ENCODE data around the gene SLC2A6.

DNA sequence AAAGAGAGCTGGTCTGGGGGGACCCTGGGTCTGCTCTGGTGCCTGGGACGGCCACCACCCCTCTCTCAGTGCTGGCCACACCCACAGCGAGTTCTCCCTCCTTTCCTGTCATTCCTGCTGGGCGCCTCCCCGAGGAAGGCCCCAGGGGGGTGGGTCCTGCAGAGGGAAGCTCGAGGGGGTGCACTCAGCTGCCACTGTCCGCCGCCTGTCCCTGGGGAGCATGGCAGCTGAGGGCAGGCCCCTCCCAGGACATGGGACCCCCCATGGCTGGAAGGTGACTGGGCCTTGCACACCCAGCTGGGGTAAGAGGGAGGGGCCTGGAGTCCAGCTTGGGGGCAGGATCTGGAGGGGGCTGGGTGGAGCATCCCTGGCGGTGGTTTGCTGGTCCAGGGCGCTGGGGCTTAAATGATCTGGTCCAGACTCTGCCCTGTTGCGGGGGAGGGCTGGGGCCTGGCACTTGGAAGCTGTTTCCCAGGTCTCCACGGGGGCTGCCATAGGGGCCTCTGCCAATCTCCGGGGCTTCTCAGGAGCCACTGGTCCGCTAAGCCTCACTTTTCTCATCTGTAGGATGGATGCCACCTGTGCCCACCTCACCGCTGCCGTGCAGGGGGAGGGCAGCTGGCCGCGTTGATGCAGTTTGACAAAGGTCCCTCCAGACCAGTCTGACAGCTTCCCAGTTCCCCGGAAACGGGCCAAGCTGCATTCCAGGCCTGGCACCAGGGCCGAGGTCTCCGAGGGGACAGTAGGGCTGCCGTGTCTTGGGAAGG, 6.0 kb upstream of the SLC2A6 start:
- TF ChIP-seq, protein P1, sequence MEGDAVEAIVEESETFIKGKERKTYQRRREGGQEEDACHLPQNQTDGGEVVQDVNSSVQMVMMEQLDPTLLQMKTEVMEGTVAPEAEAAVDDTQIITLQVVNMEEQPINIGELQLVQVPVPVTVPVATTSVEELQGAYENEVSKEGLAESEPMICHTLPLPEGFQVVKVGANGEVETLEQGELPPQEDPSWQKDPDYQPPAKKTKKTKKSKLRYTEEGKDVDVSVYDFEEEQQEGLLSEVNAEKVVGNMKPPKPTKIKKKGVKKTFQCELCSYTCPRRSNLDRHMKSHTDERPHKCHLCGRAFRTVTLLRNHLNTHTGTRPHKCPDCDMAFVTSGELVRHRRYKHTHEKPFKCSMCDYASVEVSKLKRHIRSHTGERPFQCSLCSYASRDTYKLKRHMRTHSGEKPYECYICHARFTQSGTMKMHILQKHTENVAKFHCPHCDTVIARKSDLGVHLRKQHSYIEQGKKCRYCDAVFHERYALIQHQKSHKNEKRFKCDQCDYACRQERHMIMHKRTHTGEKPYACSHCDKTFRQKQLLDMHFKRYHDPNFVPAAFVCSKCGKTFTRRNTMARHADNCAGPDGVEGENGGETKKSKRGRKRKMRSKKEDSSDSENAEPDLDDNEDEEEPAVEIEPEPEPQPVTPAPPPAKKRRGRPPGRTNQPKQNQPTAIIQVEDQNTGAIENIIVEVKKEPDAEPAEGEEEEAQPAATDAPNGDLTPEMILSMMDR (IDR thresholded peaks at IDR 0.05) = no peak
- TF ChIP-seq ZFX (IDR thresholded peaks at IDR 0.05; ENCODE audit: borderline replicate concordance) = no peak
